GM12872 (cell line): ENCODE measurements around the gene VPS13D.

ENCODE experiments used
- TF ChIP-seq, protein P1 (sequence below): IDR thresholded peaks from 3 replicates; pipeline ENCODE4 v1.5.1; 2011; ENCODE audit warnings: low read depth, mild to moderate bottlenecking, low read length, moderate library complexity; ENCODE audit not compliant: insufficient read depth

VPS13D gene

DNA sequence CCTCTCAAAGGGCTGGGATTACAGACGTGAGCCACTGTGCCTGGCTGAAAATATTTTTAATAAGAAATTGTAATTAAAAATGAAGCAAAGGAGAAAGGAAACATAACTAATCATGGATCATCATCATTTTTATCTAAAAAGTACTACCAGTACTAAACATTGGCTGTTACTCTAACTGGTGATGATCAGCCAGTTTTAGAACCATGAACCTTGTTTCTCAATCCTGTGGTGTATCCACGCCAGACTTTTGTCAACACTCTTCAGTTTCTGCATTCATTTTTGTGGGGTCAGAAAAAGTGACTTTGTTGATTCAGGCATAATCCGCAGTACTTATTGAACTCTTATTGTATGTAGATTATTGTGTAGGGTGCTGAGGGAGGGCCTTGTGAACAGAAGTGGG lies 52.3 kb downstream of the VPS13D start:
- TF ChIP-seq, protein P1, sequence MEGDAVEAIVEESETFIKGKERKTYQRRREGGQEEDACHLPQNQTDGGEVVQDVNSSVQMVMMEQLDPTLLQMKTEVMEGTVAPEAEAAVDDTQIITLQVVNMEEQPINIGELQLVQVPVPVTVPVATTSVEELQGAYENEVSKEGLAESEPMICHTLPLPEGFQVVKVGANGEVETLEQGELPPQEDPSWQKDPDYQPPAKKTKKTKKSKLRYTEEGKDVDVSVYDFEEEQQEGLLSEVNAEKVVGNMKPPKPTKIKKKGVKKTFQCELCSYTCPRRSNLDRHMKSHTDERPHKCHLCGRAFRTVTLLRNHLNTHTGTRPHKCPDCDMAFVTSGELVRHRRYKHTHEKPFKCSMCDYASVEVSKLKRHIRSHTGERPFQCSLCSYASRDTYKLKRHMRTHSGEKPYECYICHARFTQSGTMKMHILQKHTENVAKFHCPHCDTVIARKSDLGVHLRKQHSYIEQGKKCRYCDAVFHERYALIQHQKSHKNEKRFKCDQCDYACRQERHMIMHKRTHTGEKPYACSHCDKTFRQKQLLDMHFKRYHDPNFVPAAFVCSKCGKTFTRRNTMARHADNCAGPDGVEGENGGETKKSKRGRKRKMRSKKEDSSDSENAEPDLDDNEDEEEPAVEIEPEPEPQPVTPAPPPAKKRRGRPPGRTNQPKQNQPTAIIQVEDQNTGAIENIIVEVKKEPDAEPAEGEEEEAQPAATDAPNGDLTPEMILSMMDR = no peak

DNA sequence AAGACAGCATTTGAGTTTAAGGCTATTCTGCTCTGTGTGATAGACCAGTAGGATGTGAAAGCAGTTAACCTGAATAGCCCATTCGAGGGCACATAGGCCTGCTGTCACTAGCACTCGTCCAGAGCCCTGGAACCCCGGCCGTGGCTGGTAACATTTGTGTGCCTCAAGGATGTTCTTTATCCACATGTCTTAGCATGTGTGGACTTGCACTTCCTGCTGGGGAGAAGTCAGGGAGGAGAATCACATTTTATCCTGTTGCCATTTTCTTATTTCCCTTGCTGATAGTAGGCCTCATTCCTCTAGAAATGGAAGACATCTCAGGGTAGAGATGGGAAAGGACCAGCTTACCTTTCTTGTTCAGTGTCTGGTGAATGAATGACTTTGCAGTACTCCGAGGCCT lies 54.7 kb downstream of the VPS13D start:
- TF ChIP-seq, protein P1 = no peak

DNA sequence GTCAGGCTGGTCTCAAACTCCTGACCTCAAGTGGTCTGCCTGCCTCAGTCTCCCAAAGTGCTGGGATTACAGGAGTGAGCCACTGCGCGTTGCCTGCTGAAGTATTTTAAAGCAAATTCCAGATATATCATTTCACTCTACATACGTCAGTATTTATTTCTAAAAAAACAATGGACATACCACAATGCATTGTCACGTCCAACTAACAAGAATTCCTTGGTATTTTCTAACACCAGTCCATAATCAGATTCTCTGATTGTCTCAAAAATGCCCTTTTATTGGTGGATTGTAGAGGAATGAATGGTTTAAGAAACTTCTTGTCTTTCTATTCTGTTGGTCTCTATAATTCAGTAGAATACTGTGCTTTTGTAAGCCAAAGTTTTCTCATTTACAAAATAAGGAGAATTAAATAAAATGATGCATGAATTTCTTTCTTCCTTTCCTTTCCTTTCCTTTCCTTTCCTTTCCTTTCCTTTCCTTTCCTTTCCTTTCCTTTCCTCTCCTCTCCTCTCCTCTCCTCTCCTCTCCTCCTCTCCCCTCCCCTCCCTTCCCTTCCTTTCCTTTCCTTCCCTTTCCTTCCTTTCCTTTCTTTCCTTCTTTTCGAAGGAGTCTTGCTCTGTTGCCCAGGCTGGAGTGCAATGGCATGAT lies 55.8 kb downstream of the VPS13D start:
- TF ChIP-seq, protein P1 = no peak

DNA sequence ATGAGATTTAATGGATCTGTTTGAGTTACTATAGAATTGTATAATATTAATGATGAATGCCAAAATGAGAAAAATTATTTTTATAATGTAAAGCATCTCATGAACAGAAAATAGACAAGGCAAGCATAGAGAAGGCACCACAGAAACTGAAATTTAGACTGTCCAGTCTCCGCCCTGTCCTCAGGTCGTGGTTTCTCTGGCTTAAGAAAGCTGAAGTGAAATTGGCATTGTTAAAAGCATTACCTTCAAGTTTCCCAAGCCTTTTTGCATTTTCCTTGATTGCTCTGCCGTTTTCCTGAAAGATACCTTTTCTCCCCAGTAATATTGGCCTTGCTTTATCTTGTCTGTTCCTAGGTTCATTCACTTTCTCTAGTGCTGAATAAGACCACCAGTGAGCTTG lies 58.0 kb downstream of the VPS13D start:
- TF ChIP-seq, protein P1 = no peak

DNA sequence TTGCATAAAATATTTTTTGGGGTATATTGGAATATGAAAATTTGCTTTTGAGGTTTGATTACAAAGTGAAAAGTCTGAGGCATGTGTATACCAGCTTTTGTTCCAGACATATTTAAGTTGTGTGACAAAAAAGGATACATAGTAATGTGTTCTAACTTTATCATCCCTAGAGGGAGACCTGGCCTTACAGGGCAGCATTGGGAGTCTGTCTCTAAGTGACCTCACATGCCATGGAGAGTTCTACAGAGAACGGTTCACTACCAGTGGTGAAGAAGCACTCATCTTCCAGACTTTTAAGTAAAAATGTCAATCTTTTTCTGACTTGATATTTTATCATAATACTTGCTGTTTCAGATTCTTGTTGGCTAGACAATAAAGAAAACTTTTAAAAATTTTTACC lies 61.0 kb downstream of the VPS13D start:
- TF ChIP-seq, protein P1 = no peak

DNA sequence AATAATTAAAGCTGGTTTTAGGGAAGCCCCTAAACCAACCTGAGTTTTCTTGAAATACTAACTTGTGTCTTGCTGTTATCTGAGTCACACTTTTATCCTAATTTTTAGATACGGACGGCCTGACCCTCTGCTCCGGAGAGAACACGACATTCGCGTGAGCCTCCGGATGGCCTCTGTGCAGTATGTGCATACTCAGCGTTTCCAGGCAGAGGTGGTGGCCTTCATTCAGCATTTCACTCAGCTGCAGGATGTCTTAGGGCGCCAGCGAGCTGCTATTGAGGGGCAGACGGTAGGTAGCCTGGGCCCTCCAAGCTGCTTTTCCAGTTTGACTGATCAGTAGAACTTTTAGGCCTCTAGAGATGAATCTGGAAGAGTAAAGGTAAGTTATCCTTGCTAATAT lies 63.6 kb downstream of the VPS13D start:
- TF ChIP-seq, protein P1 = no peak

DNA sequence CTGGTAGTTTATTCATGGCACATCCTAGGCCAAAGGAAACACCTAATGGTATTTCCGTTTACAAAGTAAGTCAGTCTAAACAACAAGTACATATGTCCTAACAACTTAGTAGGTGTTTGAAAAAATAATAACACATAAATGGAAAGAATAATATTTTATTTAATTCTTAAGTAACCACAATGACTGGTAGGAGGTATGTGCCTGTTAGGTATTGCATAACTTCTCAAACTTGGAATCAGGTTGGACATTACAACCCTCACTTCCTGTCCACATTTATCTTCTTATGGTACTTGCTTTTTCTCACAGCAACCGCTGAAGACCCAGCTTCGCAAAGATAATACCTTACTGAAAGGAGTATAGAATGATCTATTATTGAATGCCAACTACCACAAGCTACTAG lies 64.2 kb downstream of the VPS13D start:
- TF ChIP-seq, protein P1 = no peak

DNA sequence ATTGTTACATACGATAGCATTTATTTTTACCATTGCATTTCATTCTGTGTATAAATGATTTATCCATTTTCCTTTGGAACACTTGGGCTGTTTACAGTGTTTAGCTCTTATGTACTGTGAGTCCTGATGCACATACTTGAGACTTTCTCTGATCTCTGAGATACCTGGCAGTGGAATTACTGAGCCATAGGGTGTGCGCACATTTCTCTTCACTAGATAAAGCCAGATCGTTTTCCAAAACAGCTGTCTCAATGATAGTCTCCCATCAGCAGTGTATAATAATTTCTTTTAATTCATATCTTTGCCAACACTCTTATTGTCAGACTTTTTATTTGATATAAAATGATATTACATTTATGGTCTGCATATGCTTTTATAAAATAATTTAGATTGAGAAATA lies 66.2 kb downstream of the VPS13D start:
- TF ChIP-seq, protein P1 = no peak
